Colon (tissue), 2 donors: ENCODE results near the gene USH2A.

Experiments
- FAIRE-seq: peaks from 2 replicates; lab custom pipeline; 2012; peaks lifted over from hg19 to GRCh38; lab: Jason Lieb, UNC
- donor health status: control.
- donor health status: control.

USH2A gene

DNA sequence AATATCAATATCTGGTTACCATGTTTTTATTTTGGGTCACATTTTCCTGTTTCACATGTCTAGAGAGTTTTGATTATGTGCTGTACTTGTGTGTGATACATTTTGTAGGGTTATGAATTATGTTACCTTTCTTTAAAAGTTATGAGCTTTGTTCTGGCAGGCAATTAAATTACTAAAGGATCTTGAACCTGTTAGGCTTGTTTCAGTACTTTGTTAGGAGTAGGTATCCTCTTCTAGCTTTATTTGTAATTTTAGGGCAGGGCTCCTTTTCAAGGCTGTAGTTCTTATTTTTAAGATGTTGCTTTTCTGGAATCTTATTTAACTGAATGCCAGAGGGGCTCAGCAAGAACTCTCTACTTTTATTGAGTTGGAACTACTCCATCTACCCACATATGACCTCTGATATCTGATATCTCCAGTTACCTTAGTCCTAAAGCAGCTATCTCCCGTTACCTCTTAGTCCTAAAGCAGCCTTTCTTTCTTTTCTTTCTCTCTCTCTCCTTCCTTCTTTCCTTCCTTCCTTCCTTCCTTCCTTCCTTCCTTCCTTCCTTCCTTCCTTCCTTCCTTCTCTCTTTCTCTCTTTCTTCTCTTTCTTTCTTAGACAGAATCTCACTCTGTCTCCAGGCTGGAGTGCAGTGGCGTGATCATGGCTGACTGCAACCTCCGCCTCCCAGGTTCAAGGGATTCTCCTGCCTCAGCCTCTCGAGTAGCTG lies 832.3 kb downstream of the USH2A start:
- no peak for FAIRE-seq

DNA sequence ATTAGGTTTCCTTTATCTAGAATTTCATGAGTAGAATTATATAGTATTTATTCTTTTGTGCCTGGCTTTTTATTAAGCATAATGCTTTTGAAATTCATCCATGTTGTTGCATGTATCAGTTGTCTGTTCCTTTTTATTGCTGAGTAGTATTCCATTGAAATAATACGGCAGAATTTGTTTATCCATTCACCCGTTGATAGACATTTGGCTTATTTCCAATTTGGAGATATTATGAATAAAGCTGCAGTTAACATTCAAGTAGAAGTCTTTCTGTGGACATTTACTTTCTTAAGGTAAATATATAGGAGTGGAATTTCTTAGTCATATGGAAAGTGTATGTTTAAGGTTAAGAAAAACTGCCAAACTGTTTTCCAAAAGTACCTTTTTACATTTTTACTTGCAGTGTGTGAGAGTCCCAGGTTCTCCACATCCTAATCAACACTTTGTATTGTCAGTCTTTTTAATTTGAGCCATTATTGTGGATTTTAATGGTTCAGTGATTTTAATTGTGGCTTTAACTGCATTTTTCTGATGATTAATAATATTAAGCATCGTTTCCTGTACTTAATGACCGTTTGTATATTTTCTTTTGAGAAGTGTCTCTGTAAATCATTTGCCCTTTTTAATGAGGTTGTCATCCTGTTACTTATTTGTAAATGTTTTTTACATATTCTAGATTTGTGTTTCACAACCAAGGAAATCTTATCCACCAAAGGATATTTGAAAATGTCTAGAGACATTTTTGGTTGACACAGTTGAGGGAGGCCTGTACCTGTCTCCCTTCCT lies 833.4 kb downstream of the USH2A start:
- no peak for FAIRE-seq

DNA sequence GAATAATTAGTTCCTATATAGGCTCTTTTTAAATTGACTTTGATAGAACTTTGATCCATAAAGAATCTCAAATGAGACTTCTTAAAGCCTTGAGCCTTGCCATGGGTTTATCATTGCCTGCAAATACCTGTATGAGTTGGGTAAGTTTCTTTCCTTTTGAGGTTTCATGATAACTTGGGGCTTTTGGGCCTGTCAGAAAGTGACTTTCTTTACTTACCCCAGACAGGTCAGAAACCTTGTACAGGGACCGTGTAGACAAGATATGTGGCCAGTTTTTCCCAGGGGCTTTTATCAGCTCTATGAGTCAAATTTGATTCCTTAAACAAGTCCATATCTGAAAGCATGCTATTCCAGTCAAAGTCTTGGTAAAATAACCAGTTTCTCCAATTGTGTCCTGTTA lies 838.9 kb downstream of the USH2A start:
- FAIRE-seq, result no peak

DNA sequence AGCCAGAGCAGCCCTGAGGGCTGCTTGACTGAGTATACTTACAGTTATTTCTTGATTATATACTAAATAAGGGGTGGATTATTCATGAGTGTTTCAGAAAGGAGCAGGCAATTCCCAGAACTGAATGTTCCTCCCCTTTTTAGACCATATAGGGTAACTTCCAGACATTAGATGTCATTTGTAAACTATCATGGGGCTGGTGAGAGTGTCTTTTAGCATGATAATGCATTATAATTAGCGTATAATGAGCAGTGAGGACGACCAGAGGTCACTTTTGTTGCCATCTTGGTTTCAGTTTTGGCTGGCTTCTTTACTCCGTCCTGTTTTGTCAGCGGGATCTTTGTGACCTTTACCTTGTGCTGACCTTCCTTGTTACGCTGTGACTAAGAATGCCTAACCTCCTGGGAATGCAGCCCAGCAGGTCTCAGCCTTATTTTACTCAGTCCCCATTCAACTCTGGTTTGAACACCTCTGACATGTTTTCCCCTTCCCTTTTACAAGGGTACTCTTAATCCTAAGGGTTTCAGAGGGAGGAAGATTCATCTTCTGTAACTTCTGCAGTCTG lies 840.0 kb downstream of the USH2A start:
- FAIRE-seq, result no peak

DNA sequence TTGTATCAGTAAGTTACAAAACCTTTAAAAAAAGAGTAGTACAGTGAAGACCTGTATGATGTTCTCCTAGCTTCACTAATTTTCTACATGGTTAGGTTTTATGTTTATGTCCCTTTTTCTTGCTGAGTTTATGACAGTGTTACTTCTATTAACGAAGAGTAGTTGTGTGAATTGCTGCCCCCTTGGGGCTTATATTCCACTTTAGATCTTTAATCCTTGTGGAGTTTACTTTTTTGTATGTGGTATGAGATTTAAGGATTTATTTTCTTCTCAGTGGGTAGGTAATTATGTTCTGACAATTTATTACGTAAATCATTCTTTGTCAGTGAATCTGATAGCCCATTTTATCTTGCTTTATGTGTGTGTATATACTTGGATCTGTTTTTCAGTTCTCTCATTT lies 841.4 kb downstream of the USH2A start:
- FAIRE-seq, result no peak
